DMS153 treated with DMSO at 0.1 percent for 48 hours (cell line): ENCODE data around the gene RAPGEF4.
"Not testable (repeated sequence)": the region's sequence is repeated elsewhere in the genome, so short reads cannot be mapped to it uniquely, and the experiment has no call there.

Source experiments
- DNase-seq: peaks from one replicate; lab custom pipeline; 2025; ENCODE audit not compliant: unreplicated experiment; lab: John Stamatoyannopoulos, UW

Gene RAPGEF4

GRCh38 chr2:172725746-172726145, 9.9 kb upstream of the RAPGEF4 start:
- no peak for DNase-seq

DNA sequence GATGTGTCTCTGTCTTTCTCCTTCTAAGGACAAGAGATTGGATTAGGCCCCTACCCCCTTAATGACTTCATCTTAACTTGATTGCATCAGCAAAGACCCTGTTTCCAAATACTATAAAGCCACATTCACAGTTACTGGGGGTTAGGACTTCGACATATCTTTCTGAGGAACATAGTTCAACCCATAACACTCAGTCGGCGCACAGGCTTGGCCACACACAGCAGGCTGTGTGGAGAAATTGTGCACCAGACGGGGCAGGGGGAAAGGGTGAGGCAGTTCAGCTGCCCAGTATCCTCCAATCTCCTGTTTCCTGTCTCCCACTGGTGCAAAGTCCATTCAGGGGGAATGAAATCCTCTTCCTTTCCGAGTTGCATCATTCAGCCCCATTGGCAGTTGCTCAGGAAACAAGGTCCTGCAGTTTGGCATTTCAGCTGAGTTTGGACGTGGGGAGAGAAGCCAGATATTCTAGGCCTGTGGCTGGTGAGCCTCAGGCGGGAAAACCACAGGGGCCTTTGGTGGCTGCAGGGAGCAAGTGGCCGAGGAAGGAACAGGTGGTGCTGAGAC, 9.4 kb upstream of the RAPGEF4 start:
- no peak for DNase-seq

- DNase-seq, result no peak
Observed at GRCh38 chr2:172730411-172730810, 5.2 kb upstream of the RAPGEF4 start.

DNA sequence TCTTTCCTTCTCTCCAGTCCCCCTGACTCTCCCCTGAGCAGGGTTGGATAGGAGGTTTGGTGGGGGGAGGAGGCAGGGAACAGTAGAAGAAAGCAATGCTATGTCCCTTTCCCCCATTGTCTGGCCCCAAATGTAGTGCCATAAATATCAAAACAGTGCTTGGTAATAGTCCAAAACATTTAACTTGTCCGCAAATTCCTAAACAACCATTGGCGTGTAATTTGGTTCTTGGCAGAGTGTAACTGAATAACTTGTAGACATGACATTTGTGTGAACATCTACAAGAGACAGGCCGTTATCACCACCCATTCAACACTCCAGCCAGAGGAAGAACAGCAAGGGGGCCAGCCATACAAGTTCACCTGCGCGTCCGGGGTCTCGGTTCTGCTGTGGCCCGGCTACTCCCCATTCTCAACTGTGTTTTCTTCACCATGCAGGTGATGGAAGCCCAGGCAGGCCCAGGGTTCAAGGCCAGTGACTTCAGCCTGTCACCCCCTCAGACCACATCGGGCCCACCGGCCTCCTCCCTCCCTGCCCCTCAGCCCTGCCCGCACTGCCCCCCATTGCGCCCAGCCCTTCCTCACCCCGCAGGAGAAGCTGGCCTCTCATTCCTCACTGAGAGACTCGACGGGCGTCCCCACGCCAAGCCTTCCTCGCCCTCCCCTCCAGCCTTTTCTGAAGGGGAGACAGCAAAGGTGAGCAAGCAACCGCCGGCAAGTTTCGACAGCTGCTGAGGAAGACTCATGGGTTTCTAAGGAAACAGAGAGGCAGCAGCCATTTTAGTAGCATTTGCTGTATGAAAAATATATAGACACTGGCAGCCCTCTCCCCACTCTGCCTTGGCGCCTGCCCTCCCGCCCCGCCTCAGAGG, 699 bp upstream of the RAPGEF4 start:
- DNase-seq, result no peak

DNA sequence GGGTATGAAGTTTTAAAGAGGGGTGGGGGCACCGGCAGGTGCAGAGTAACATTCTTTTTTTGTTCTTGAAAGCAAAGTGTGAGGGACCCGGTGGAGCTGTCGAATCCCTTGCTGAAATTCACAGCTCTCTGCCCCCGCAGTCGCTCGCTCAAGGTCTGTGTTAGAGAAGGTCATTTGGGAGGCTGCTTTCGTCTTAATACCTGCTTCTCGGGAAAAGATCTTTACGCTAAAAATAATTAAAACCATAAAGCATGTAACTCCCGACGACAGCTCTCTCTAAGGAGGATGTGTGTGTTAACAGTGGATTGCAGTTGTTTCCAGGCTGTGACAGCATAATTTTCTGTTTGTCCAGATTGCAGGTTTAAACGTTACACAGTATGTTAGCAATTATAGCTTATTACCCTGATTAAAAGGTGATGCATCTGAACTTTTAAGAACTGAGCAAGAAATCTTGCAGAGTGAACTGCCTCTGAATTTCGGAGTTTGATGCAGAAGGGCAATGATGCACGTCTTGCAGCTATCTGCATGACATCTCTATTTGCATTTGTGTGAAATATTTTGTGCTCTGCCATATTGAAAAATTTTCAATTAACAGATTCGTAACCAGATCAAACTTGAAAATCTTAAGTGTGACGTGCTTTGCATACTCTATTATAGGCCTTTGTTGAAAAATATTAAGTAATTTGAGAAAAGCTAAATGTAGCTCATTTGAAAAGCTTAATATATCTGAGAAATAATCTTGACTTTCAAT, 954 bp downstream of the RAPGEF4 start:
- no peak for DNase-seq

GRCh38 chr2:172739661-172740266, 4.1 kb downstream of the RAPGEF4 start:
- no peak for DNase-seq

- DNase-seq, result no peak
Observed at GRCh38 chr2:172740856-172741255, 5.2 kb downstream of the RAPGEF4 start.

GRCh38 chr2:172742931-172743540, 7.4 kb downstream of the RAPGEF4 start:
- DNase-seq, result peak; percentile 66

DNA sequence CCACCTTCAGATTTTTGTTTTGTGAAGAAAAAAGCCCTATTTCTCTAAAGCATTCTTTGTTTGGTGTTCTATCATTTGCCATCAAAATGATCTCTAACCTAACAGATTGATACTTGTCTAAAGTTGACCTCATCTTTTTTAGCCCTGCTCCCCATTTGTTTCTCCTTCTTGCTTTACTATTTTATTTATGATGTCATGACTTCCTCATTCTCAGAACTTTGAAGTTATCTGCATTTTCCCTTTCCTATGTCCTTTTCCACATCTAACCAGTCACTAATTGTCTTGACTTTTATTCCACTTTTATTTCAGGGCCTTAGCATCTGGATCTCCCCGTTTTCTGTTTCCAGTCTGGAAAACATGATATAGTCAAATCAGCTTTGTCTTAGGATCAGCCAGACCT, 8.3 kb downstream of the RAPGEF4 start:
- DNase-seq, result no peak

DNA sequence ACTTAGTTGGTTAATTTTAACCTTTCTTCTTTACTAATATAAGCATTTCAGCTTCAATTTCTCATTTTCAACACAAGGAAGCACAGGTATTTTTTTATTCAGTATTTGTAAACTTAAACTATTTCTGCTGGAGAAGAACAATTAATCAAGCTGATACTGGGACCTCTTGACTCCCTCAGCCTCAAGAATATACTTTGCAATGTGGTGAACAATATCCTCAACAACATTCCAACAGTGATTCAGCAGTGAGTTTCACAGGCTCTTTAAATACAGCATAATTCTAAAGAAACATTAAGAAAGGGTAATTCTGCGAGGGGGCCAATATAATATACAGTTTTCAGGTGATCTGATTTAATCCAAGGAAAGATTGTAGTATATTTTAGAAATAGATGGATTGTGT, 10.0 kb downstream of the RAPGEF4 start:
- no peak for DNase-seq

- not testable (repeated sequence) for DNase-seq
Observed at GRCh38 chr2:172748543-172748942, 12.9 kb downstream of the RAPGEF4 start.

GRCh38 chr2:172749388-172749787, 13.7 kb downstream of the RAPGEF4 start:
- DNase-seq, result no peak

GRCh38 chr2:172751564-172751963, 15.9 kb downstream of the RAPGEF4 start:
- no peak for DNase-seq

DNA sequence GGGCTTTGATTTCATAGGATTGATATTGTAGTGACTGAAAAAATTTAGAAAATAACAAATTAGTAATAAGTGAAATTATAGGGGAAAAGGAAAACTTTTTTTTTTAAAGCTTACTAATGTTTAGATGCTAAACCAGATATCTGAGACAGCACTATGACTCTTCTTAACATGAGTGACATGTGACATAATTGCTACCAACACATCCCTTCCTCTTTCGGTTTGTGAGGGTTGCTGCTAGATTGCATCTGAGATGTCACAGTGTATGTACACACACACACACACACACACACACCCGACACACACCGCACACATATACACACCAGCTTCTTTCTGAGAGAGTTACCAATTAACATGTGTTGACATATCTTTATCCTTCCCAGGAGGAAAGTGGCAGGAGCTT, 18.0 kb downstream of the RAPGEF4 start:
- DNase-seq, result no peak

GRCh38 chr2:172759441-172759840, 23.8 kb downstream of the RAPGEF4 start:
- DNase-seq, result no peak

GRCh38 chr2:172761306-172761705, 25.7 kb downstream of the RAPGEF4 start:
- no peak for DNase-seq

DNA sequence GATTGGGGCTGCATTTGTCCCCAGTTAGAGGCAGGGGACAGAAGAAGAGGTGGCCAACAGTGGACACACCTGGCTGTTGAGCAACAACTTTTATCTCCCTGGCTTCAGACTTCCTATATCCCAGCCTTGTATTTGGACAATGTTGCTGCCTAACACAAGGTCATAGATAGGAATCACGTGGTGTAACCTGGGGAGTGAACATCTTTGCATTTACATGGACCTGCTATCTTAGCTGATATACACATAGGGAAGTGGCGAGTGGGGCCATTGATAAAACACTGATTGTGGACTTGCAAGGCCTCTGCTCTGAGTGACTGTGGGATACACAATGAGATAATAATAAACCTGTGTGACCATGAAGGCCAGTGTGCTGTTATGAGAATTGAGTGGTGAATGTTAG, 26.9 kb downstream of the RAPGEF4 start:
- no peak for DNase-seq

- no peak for DNase-seq
Observed at GRCh38 chr2:172763079-172763478, 27.4 kb downstream of the RAPGEF4 start.

GRCh38 chr2:172765662-172766061, 30.0 kb downstream of the RAPGEF4 start:
- no peak for DNase-seq

- no peak for DNase-seq
Observed at GRCh38 chr2:172768401-172768800, 32.8 kb downstream of the RAPGEF4 start.

- no peak for DNase-seq
Observed at GRCh38 chr2:172769879-172770278, 34.2 kb downstream of the RAPGEF4 start.
